GM12892 (cell line): ENCODE measurements around the gene DIP2B.

Experiments
- POLR2A ChIP-seq: IDR thresholded peaks from 2 replicates; pipeline ENCODE4 v1.6.1; 2011; ENCODE audit warnings: low read depth, low read length, control low read depth
- POLR2AphosphoS5 ChIP-seq: IDR thresholded peaks from 2 replicates; pipeline ENCODE4 v1.6.1; 2011; ENCODE audit warnings: low read depth, low read length, control low read depth

- TF ChIP-seq POLR2A (no peak), POLR2AphosphoS5 (no peak)
Measured at GRCh38 chr12:50507474-50507838, 2.7 kb downstream of the DIP2B start.
